HG03469 (cell line): ENCODE data around the gene SERPINA5.

Experiments
- ATAC-seq: cut with Tn5 transposase; IDR thresholded peaks from one replicate; pipeline ENCODE4 v1.9.1; 2021; ENCODE audit warnings: mild to moderate bottlenecking, moderate library complexity, moderate number of reproducible peaks; ENCODE audit not compliant: unreplicated experiment

The SERPINA5 gene

DNA sequence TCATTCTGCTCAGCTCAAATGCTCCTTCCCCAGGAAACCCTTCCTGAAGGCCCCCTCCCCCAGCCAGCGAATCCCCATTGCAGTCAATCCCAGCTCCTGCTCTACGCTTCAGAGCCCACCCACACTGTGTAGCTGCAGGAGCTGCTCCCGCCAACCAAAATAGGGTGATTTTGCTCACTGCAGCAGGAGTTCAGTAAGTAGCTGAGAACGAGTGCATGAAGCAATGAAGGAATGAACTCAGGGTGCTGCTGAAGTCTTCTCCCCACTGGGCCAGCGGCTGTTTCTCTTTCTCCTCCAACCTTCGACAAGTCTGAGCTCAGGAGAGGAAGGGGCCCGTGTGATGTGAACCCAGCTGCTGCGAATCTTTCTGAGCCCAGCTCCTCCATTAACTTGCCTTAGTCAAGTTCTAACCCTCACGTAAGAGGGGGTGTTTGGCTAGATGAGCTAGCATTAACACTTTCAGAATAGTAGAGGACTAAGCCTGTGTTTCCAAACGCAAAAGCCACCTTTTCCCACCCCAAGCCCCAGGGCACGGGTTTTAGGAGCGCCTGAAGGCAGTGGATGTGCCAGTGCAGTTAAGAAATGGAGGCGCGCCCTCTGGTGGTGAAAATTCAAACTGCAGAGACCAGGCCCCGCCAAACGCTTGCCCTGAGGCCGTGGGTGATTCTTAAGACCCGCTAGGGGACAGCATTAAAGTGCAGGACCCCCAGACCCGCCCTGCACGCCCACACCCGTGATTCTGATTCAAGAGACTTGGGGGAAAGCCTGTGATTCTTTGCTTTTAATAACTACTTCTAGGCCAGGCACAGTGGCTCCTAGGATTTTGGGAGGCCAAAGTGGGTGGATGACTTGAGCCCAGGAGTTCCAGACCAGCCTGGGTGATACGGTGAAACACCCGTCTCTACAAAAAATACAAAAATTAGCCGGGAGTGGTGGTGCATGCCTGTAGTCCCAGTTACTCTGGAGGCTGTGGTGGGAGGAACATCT lies 31.9 kb upstream of the SERPINA5 start:
- ATAC-seq: no peak

- no peak for ATAC-seq
Measured at GRCh38 chr14:94550041-94550440, 31.2 kb upstream of the SERPINA5 start.

DNA sequence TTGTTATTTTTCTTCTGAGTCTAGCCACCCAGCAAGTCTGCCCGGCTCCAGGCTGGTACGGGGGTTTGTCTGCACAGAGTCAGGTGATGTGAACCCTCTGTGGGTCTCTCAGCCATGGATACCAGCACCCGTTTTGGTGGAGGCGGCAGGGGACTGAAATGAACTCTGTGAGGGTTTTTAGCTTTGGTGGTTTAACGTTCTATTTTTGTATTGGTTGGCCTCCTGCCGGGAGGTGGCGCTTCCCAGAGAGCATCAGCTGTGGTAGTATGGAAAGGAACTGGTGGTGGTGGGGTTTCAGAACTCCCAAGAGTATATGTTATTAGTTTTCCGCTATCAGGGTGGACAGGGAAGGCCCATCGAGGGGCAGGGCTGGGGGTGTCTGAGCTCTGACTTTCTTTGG lies 25.2 kb upstream of the SERPINA5 start:
- no peak for ATAC-seq

GRCh38 chr14:94557327-94557726 lies 23.9 kb upstream of the SERPINA5 start:
- no peak for ATAC-seq

- ATAC-seq: no peak
Measured at GRCh38 chr14:94558842-94559241, 22.4 kb upstream of the SERPINA5 start.

- no peak for ATAC-seq
Measured at GRCh38 chr14:94559638-94560290, 21.5 kb upstream of the SERPINA5 start.

GRCh38 chr14:94560291-94560665 lies 20.9 kb upstream of the SERPINA5 start:
- no peak for ATAC-seq

DNA sequence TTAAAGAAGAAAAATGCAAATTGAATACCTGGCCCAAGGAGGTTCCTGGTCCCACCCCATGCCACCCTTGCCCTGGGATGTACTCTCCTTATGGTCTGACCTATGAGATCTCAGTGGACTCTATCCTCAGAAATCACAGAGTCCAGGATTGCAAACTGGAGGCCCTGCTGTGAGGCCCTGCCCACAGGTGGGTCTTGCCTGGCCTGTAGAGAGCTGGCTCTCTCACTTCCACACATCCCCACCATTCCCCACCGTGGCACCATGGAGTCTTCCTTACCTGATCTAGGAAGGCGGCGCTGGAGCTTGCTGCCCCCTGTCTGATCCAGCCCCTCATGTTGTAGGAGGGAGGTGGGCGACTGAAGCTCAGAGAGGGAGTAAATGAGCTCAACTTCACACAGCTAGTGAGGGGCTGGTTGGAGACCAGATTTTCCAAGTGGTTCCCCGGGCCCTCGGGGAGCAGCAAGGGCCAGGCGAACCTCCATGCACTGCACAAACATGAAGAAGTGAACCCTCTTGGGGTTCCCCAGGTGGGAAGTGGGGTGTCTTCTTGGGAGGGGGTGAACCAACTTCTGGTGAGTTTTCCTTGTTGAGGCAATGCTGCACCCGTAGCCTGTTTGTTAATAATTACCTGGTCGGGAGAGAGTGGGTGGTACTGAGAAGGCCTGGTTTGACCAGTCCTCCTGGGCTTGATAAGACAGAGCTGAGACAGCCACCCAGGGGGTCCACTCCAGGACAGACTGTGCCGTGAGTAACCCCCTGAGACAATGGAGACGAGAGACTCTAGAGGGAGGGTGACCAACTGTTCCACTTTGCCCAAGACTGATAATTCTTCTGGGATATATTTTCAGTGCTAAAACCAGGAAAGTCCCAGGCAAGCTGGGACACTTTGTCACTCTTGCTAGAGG lies 20.2 kb upstream of the SERPINA5 start, which contains the start of gene SERPINA4:
TSS of gene SERPINA4 (plus strand) at position 692 of the 905 bp plus-strand sequence. CDS start 2,041 bp downstream, outside the sequence.
- no peak for ATAC-seq

DNA sequence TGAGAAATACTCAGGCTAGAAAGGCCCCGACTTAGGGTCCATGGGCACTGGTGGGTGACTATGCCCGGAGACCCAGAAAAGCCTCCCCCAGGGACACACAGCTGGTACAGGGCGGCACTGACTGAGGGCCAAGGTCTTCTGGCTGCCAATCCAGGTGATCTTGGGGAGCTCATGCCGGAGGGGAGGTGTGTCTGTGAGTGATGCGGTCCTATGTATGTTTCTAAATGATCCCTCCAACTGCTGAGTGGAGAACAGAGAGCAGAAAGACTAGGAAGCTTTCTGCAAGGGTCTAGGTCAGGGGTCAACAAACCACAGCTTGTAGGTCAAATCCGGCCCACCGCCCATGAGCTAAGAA lies 19.6 kb upstream of the SERPINA5 start:
- no peak for ATAC-seq

DNA sequence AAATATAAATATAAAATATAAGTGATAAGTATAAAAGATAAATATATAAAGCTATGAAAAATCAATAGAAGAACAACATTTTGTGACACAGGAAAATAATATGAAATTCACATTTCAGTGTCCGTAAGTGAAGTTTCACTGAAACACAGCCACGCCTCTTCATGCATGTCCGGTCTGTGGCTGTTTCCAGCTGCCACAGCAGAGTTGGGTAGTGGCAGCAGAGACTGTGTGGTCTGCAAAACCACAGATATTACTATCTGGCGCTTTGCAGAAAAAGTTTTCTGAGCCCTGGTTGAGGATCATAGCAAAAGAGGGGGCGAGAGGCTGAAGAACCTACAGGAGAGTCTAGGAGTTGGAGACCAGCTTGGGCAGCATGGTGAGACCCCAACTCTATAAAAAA lies 19.2 kb upstream of the SERPINA5 start:
- no peak for ATAC-seq

DNA sequence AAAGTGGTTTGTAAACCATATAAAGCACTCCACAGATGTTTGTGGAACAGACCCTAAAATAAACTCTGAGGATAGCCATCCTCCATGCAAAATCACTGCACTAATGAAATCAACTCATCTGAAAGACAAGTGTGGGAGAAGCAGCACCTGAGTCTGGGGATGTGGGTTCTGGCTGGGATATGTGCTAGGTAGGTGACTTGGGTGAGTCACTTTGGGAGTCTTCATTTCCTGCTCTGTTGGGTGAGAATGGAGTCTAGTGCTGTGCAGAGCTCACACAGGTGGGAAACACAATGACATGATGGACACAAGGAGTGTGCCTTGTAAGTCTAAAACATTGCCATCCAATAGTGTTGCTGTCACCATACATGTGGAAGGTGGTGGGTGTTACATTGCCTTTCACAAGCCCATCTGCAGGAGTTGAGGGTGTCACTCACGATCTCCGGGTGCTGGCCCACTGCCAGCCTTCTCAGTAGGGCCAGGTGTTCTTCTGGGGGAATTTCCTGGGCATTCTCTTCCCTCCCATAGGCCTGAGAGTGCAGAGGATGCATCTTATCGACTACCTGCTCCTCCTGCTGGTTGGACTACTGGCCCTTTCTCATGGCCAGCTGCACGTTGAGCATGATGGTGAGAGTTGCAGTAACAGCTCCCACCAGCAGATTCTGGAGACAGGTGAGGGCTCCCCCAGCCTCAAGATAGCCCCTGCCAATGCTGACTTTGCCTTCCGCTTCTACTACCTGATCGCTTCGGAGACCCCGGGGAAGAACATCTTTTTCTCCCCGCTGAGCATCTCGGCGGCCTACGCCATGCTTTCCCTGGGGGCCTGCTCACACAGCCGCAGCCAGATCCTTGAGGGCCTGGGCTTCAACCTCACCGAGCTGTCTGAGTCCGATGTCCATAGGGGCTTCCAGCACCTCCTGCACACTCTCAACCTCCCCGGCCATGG lies 18.0 kb upstream of the SERPINA5 start:
- no peak for ATAC-seq

DNA sequence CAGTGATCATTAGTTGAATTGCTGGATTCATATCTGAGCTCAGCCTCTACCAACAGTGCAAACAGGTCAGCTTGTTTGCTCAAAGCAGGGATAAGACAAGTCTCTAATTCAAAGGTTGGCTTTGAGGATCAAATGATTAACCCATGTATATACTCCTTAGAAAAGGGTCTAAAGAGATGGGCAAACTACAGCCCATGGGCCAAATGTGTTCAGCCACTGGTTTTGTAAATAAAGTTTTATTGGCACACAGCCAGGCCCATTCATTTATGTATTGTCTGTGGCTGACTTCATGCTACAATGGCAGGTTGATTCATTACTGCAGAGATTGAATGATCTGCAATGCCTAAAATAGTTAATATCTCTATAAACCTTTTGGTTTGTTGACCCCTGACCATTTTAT lies 16.8 kb upstream of the SERPINA5 start:
- no peak for ATAC-seq

- no peak for ATAC-seq
Measured at GRCh38 chr14:94568186-94568585, 13.0 kb upstream of the SERPINA5 start.

- no peak for ATAC-seq
Measured at GRCh38 chr14:94569381-94570001, 11.7 kb upstream of the SERPINA5 start.

GRCh38 chr14:94570002-94570400 lies 11.2 kb upstream of the SERPINA5 start:
- no peak for ATAC-seq

- no peak for ATAC-seq
Measured at GRCh38 chr14:94570440-94570839, 10.8 kb upstream of the SERPINA5 start.

DNA sequence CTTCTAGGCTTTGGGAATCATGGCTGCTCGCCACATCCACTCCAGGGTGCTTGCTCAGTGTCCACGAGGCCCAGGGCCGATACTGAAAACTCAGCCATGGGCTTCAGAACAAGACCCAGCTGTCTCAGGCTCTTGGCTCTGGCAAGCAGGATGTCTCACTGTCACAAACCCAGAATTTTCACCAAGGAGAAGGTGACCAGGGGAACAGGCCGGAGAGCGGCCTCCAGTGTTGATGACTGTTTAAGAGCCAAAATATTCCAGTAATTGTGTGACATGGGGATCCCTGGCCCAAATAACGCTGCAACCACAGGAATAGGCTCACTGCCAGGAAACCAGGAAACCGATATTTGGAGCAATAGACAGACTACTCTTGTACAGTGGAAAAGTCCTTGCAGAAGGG lies 9.8 kb upstream of the SERPINA5 start:
- no peak for ATAC-seq

DNA sequence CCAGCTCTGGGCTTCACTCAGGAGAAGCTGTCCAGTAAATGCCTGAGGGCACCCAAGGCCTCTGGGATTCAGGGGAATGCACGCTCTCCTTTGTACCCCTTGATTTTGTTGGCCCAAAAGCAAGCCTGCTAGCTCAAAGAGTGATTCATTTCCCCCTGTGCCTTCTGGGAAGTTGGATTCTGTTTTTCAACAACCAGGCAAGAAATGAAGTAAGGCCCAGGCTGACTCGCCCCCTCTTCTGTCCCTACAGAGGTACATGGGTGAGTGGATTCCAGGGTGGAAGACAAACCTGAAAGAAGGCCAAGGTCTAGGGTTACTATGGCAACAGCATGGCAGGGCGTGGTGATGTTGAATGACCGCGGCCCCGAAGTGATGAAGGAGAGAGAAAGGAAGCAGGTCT lies 9.3 kb upstream of the SERPINA5 start:
- no peak for ATAC-seq

- no peak for ATAC-seq
Measured at GRCh38 chr14:94572637-94573303, 8.5 kb upstream of the SERPINA5 start.
